ENCODE results near the gene TGFBRAP1. TPM values are rescaled to one million over a fixed set of nuclear protein-coding genes. Genes with fewer than 3 reads are reported as not detected.

The TGFBRAP1 gene
- total and polyA plus RNA-seq, 9 of the 15 experiments (the other 6 are each of a cell fraction or from before 2014, with no cell fraction given) = 3.7 to 18.0 (median 11.0) TPM

DNA sequence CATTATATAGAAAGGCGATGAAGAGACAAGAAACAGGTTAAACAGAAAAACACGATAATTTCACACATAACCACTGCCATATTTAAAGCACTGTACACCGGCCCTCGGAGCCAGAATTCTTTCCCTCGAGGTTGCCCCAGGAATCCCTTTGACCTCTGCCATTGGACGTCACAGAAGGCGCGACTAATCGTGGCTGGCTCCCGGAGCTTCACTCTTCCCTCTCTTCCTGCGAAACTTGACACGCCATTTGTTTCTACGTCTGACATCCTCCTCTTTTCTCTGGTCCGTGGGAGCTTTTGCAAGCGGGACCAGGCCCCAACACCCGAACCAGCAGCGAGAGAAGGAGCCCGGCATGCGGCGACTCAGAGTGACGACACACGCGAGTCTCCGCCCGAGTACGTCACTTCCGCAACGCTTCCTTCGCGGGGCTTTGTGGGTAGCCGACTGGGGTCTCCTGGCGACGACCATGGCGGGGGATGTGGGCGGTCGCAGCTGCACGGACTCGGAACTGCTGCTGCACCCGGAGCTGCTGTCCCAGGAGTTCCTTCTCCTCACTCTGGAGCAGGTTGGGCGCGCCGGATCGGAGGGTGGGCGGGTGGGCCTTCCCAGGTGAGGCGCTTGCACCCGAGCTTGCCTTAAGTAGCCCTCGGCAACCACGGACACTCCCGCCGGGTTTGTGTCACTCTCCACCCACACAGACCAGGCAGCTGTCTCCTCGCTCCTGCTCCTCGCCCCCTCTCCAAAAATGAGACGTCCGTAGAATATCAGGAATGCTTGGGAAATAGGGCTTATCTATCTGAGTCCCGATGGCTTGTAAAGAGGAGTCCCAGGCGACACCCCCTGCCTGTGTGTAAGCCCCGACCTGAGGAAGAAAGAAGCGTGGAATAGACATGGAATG, 7.8 kb upstream of the TGFBRAP1 start, which contains the start of gene C2orf49 (continued):
- TF ChIP-seq EZH2 (IDR thresholded peaks at IDR 0.05; ENCODE audit: borderline replicate concordance, low read depth, low read length) (no peak), RBM14 (IDR thresholded peaks at IDR 0.05; ENCODE audit: borderline replicate concordance, insufficient read depth, low read depth, low read length) (no peak), SRSF7 (optimal IDR thresholded peaks at IDR 0.05; ENCODE audit: low read depth, low read length) (no peak), CBFA2T3 (IDR thresholded peaks at IDR 0.05) (no peak), MYC (IDR thresholded peaks at IDR 0.05; ENCODE audit: low read depth, low read length) (peak; percentile 85), MYC (CRISPR knock-in tag; IDR thresholded peaks at IDR 0.05; ENCODE audit: borderline replicate concordance, low read depth) (peak; percentile 68; the same call in 1 of the 2 replicates), GABPB2 (CRISPR knock-in tag; conservative IDR thresholded peaks at IDR 0.05) (no peak), CEBPG (CRISPR knock-in tag; IDR thresholded peaks at IDR 0.05) (no peak), CEBPG (tag; conservative IDR thresholded peaks at IDR 0.05 in 1 of 2, IDR thresholded peaks at IDR 0.05 in 1 of 2) (no peak), PHF20 (IDR thresholded peaks at IDR 0.05; ENCODE audit: partially characterized antibody) (peak; percentile 100), ZNF766 (CRISPR knock-in tag; conservative IDR thresholded peaks at IDR 0.05) (no peak; the same call in 1 of the 2 replicates), ZSCAN32 (CRISPR knock-in tag; IDR thresholded peaks at IDR 0.05) (no peak), MXI1 (IDR thresholded peaks at IDR 0.05; ENCODE audit: low read depth, low read length) (peak; percentile 68), CCNT2 (IDR thresholded peaks at IDR 0.05; ENCODE audit: borderline replicate concordance, extremely low read depth, insufficient read length, low read depth, low read length) (peak; percentile 12), ZNF311 (CRISPR knock-in tag; IDR thresholded peaks at IDR 0.05) (no peak), ZFP1 (CRISPR knock-in tag; IDR thresholded peaks at IDR 0.05) (no peak), SMAD4 (CRISPR knock-in tag; conservative IDR thresholded peaks at IDR 0.05) (peak; percentile 47), FOXK1 (CRISPR knock-in tag; IDR thresholded peaks at IDR 0.05; ENCODE audit: borderline replicate concordance) (no peak), ZNF134 (CRISPR knock-in tag; conservative IDR thresholded peaks at IDR 0.05) (no peak), ZNF583 (CRISPR knock-in tag; IDR thresholded peaks at IDR 0.05) (peak; percentile 70; the same call in 1 of the 2 replicates), ZNF778 (CRISPR knock-in tag; IDR thresholded peaks at IDR 0.05) (no peak)
- TF ChIP-seq, protein P1, sequence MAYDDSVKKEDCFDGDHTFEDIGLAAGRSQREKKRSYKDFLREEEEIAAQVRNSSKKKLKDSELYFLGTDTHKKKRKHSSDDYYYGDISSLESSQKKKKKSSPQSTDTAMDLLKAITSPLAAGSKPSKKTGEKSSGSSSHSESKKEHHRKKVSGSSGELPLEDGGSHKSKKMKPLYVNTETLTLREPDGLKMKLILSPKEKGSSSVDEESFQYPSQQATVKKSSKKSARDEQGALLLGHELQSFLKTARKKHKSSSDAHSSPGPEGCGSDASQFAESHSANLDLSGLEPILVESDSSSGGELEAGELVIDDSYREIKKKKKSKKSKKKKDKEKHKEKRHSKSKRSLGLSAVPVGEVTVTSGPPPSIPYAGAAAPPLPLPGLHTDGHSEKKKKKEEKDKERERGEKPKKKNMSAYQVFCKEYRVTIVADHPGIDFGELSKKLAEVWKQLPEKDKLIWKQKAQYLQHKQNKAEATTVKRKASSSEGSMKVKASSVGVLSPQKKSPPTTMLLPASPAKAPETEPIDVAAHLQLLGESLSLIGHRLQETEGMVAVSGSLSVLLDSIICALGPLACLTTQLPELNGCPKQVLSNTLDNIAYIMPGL (CRISPR knock-in tag; IDR thresholded peaks at IDR 0.05) = no peak
- TF ChIP-seq, protein P2, sequence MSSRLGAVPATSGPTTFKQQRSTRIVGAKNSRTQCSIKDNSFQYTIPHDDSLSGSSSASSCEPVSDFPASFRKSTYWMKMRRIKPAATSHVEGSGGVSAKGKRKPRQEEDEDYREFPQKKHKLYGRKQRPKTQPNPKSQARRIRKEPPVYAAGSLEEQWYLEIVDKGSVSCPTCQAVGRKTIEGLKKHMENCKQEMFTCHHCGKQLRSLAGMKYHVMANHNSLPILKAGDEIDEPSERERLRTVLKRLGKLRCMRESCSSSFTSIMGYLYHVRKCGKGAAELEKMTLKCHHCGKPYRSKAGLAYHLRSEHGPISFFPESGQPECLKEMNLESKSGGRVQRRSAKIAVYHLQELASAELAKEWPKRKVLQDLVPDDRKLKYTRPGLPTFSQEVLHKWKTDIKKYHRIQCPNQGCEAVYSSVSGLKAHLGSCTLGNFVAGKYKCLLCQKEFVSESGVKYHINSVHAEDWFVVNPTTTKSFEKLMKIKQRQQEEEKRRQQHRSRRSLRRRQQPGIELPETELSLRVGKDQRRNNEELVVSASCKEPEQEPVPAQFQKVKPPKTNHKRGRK (tag; IDR thresholded peaks at IDR 0.05) = no peak
- TF ChIP-seq, protein P3, sequence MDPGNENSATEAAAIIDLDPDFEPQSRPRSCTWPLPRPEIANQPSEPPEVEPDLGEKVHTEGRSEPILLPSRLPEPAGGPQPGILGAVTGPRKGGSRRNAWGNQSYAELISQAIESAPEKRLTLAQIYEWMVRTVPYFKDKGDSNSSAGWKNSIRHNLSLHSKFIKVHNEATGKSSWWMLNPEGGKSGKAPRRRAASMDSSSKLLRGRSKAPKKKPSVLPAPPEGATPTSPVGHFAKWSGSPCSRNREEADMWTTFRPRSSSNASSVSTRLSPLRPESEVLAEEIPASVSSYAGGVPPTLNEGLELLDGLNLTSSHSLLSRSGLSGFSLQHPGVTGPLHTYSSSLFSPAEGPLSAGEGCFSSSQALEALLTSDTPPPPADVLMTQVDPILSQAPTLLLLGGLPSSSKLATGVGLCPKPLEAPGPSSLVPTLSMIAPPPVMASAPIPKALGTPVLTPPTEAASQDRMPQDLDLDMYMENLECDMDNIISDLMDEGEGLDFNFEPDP (CRISPR knock-in tag; IDR thresholded peaks at IDR 0.05) = no peak
